Measurements from ENCODE around the gene LAIR1. TPM values are rescaled to one million over a fixed set of nuclear protein-coding genes. Genes with fewer than 3 reads are reported as not detected.

Gene LAIR1, protein sequence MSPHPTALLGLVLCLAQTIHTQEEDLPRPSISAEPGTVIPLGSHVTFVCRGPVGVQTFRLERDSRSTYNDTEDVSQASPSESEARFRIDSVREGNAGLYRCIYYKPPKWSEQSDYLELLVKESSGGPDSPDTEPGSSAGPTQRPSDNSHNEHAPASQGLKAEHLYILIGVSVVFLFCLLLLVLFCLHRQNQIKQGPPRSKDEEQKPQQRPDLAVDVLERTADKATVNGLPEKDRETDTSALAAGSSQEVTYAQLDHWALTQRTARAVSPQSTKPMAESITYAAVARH
- total RNA-seq: 10 to 100 TPM; 31.2 to 64.7 TPM

GRCh38 chr19:54364775-54365257 is at the start of gene LAIR1:
LAIR1 (minus strand) TSS chr19:54364931; CDS start chr19:54364804, 127 bp downstream.
- no peak for DNase-seq (ENCODE audit: low spot score)
- no peaks in the 10 kb centered on the region for H3K27me3 ChIP-seq (replicated peaks; ENCODE audit: insufficient read depth)
- peak within 1 kb of the TSS; percentile 43 for H3K4me3 ChIP-seq
- H3K9me3 ChIP-seq: no peaks in the 10 kb centered on the region
- no peaks in the 10 kb centered on the region for H3K36me3 ChIP-seq
- TF ChIP-seq, protein P1, sequence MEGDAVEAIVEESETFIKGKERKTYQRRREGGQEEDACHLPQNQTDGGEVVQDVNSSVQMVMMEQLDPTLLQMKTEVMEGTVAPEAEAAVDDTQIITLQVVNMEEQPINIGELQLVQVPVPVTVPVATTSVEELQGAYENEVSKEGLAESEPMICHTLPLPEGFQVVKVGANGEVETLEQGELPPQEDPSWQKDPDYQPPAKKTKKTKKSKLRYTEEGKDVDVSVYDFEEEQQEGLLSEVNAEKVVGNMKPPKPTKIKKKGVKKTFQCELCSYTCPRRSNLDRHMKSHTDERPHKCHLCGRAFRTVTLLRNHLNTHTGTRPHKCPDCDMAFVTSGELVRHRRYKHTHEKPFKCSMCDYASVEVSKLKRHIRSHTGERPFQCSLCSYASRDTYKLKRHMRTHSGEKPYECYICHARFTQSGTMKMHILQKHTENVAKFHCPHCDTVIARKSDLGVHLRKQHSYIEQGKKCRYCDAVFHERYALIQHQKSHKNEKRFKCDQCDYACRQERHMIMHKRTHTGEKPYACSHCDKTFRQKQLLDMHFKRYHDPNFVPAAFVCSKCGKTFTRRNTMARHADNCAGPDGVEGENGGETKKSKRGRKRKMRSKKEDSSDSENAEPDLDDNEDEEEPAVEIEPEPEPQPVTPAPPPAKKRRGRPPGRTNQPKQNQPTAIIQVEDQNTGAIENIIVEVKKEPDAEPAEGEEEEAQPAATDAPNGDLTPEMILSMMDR (IDR thresholded peaks at IDR 0.05): no peak
- H3K4me1 ChIP-seq (ENCODE audit: control insufficient read depth in 1 of 2, low read depth in 2 of 2): no peaks in the 10 kb centered on the region
- H3K27ac ChIP-seq: peak within 1 kb of the TSS in 1 of 2 donors; percentile 14
- ATAC-seq (ENCODE audit: insufficient number of reproducible peaks, low FRiP score, low read depth): no peak

DNA sequence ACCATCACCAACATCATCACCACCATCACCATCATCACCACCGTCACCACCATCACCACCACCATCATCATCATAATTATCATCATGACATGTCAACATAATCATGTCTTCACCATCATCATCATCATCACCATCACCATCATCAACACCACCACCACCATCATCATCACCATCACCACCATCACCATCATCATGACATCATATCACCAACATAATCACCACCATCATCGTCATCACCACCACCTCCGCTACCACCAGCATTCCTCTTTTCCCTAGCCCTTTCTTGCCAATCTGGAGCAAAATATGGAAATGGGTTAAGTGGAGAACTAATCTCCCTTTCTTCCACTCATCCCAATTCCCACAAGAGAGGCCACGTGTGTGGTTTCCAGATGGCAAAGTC is 49.4 kb upstream of the LAIR1 start:
- no peak overlapping the region for H3K27ac ChIP-seq
- no peak overlapping the region for H3K4me3 ChIP-seq
- no peaks in the 10 kb centered on the region for H3K36me3 ChIP-seq
- H3K9me3 ChIP-seq: no peaks in the 10 kb centered on the region
- peaks cover 11% of the 10 kb centered on the region for H3K27me3 ChIP-seq (replicated peaks; ENCODE audit: insufficient read depth)
- TF ChIP-seq, protein P1 (IDR thresholded peaks at IDR 0.05): no peak
- DNase-seq (ENCODE audit: low spot score): no peak
- H3K4me1 ChIP-seq (ENCODE audit: control insufficient read depth in 1 of 2, low read depth in 2 of 2): no peaks in the 10 kb centered on the region
- no peak for ATAC-seq (ENCODE audit: insufficient number of reproducible peaks, low FRiP score, low read depth)

DNA sequence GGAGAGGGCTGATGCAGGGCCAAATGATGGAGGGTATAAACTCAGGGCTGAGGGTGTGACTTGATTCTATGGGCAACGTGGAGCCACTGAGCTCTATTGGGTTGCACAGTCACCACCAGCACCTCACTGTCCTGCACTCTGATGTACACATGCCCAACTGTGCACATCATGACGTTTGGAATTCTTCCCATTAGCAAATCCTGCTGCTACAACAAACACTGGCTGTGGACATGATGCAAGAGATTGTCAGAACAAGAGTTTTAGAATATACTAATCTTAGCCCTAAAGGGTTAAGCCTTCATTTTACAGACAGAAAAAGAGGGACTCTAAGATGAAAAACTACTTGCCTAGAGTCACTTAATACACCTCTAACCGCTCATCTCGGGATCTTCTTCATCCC is 48.1 kb upstream of the LAIR1 start:
- DNase-seq (ENCODE audit: low spot score) (no peak), ATAC-seq (ENCODE audit: insufficient number of reproducible peaks, low FRiP score, low read depth) (no peak)
- H3K9me3 ChIP-seq: no peaks in the 10 kb centered on the region
- no peaks in the 10 kb centered on the region for H3K4me1 ChIP-seq (ENCODE audit: control insufficient read depth in 1 of 2, low read depth in 2 of 2)
- no peak overlapping the region for H3K27ac ChIP-seq
- no peak overlapping the region for H3K4me3 ChIP-seq
- H3K27me3 ChIP-seq (replicated peaks; ENCODE audit: insufficient read depth): peaks cover 11% of the 10 kb centered on the region
- no peaks in the 10 kb centered on the region for H3K36me3 ChIP-seq
- TF ChIP-seq, protein P1 (IDR thresholded peaks at IDR 0.05): no peak

GRCh38 chr19:54411033-54411432 is 46.3 kb upstream of the LAIR1 start:
- no peaks in the 10 kb centered on the region for H3K9me3 ChIP-seq
- ATAC-seq (ENCODE audit: insufficient number of reproducible peaks, low FRiP score, low read depth) (no peak), DNase-seq (ENCODE audit: low spot score) (no peak)
- H3K27me3 ChIP-seq (replicated peaks; ENCODE audit: insufficient read depth): peaks cover 11% of the 10 kb centered on the region
- H3K4me3 ChIP-seq: no peak overlapping the region
- no peaks in the 10 kb centered on the region for H3K4me1 ChIP-seq (ENCODE audit: control insufficient read depth in 1 of 2, low read depth in 2 of 2)
- H3K27ac ChIP-seq: no peak overlapping the region
- TF ChIP-seq, protein P1 (IDR thresholded peaks at IDR 0.05): no peak
- H3K36me3 ChIP-seq: no peaks in the 10 kb centered on the region

- DNase-seq (ENCODE audit: low spot score) (no peak), ATAC-seq (ENCODE audit: insufficient number of reproducible peaks, low FRiP score, low read depth) (no peak)
- no peaks in the 10 kb centered on the region for H3K27me3 ChIP-seq (replicated peaks; ENCODE audit: insufficient read depth)
- no peak overlapping the region for H3K4me3 ChIP-seq
- H3K36me3 ChIP-seq: no peaks in the 10 kb centered on the region
- no peaks in the 10 kb centered on the region for H3K9me3 ChIP-seq
- H3K27ac ChIP-seq: no peak overlapping the region
- TF ChIP-seq, protein P1 (IDR thresholded peaks at IDR 0.05): no peak
- no peaks in the 10 kb centered on the region for H3K4me1 ChIP-seq (ENCODE audit: control insufficient read depth in 1 of 2, low read depth in 2 of 2)
Observed at GRCh38 chr19:54408456-54409026, 43.8 kb upstream of the LAIR1 start.

All from thoracic aorta (tissue), 2 donors.